DMS 273 treated with DMSO at 0.1 percent for 48 hours (cell line): ENCODE data around the gene LRG1.

Experiments used
- DNase-seq: peaks from one replicate; lab custom pipeline; 2025; lab: John Stamatoyannopoulos, UW

LRG1 gene

GRCh38 chr19:4493104-4493928 lies 46.5 kb downstream of the LRG1 start:
- DNase-seq: no peak

- no peak for DNase-seq
Measured at GRCh38 chr19:4492337-4493103, 47.3 kb downstream of the LRG1 start.

DNA sequence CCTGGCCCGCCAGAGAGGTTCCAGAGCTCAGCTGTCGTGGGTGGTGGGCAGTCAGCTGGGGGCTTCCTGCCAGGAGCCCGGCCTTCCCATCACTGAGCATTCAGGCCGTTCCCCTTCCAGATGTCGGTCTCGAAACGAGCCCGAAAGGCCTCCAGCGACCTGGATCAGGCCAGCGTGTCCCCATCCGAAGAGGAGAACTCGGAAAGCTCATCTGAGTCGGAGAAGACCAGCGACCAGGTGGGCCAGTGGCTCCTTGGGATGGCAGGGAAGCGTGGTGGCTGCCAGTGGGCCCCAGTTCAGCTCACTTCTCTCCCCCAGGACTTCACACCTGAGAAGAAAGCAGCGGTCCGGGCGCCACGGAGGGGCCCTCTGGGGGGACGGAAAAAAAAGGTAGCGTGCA lies 48.4 kb downstream of the LRG1 start:
- no peak for DNase-seq

DNA sequence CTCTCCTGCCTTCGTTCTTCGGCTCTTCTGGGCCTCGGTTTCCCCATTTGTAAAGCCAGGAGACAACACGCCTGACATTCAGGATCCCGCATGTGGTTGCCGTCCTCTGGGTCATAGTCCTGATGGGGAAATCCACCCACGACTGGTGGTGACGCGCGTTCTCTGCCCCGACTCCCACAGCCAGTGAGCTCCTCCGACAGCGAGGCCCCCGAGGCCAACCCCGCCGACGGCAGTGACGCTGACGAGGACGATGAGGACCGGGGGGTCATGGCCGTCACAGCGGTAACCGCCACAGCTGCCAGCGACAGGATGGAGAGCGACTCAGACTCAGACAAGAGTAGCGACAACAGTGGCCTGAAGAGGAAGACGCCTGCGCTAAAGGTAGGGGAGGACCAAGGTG lies 51.3 kb downstream of the LRG1 start:
- DNase-seq: no peak

GRCh38 chr19:4487572-4487971 lies 52.3 kb downstream of the LRG1 start:
- no peak for DNase-seq
